GM23248 (cell line): ENCODE data around the gene PHF23.

Experiments used
- EZH2 ChIP-seq: fragments of 200-600 bp; sonication (generic); IDR thresholded peaks from 2 replicates; pipeline ENCODE4 v1.6.1; 2018; ENCODE audit warnings: antibody characterized with exemption, mild to moderate bottlenecking; ENCODE audit not compliant: insufficient read depth, poor library complexity, severe bottlenecking
- EZH2phosphoT487 ChIP-seq: fragments of 200-600 bp; sonication (generic); IDR thresholded peaks from 2 replicates; pipeline ENCODE4 v1.6.1; 2018; ENCODE audit warnings: antibody characterized with exemption, moderate library complexity, mild to moderate bottlenecking, low read depth; ENCODE audit not compliant: insufficient read depth

DNA sequence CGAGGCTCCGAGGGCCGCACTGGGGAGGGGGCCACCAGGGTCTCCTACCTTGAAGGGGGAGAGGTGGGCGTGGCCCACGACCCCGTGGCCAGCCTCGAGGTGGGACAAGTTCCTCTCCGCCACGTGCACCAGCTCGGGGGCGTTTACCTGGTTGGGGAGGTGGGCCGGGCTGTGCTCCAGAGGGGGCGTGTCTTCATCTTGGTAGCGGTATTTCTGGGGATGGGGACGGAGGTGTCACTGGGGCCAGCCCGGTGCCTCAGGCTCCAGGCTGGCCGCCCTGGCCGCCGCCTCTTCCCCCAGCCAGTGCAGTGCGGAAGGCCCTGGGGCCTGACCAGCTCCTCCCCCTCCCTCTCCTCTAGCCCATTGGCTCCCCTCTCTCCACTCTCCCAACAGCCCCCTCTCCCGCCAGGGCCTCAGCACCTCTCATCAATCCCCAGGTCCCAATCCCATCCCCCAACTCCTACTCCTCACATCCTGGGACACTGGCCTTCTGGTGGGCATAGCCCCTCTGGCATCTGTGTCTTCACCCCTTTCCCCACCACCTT, 31.2 kb downstream of the PHF23 start:
- TF ChIP-seq EZH2 (no peak), EZH2phosphoT487 (no peak)
